ENCODE results near the gene PKD2.

- TF ChIP-seq EZH2 (optimal IDR thresholded peaks at IDR 0.05; ENCODE audit: low read depth, low read length) (no peak), CTCF (IDR thresholded peaks at IDR 0.05; ENCODE audit: low read length) (no peak)
Measured at GRCh38 chr4:88037936-88038335, 30.5 kb downstream of the PKD2 start.

Measured in MM.1S (cell line).